Measurements from ENCODE around the gene SPATS1.

GRCh38 chr6:44312901-44313788 is 29.3 kb upstream of the SPATS1 start, which contains the start of gene AARS2:
- peak; percentile 99 for TF ChIP-seq CTCF (IDR thresholded peaks at IDR 0.05; ENCODE audit: borderline replicate concordance, extremely low read depth, low read length, poor library complexity, severe bottlenecking)
- no peak for TF ChIP-seq EZH2 (IDR thresholded peaks at IDR 0.05; ENCODE audit: borderline replicate concordance, low read depth, low read length, severe bottlenecking)

Data from DND-41 (cell line).